ENCODE measurements around the gene ARF1. TPM values are rescaled to one million over a fixed set of nuclear protein-coding genes. Genes with fewer than 3 reads are reported as not detected.

ARF1 gene
- total RNA-seq, 2 donors from 2014 or later = 415 to 503 TPM

DNA sequence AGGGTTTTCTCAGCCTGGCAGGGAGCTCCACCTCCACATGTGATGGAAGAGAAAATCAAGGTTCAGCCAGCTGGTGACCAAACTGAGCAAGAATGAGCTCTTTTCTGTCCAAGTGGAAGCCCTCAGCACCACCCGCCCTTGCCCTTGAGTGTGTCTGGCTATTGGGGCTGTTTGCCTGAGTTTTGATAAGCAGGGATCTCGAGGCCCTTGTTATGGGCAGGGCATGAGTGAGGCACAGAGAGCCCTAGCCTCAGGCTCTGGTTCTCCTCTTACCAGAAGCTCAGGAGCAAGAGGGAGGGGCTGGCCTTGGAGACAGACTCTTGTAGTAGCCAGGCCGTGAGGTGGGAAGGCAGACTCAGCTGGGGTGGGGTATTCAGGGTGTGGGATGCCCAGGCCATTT is 37.5 kb upstream of the ARF1 start:
- Mint-ChIP-seq H3K9me3 (no peaks in the 10 kb centered on the region), H3K27ac (no peak overlapping the region), H3K27me3 (peaks cover 0 to 5% of the 10 kb centered on the region in 2 donors), H3K36me3 (no peaks in the 10 kb centered on the region), H3K4me3 (no peak overlapping the region), H3K4me1 (ENCODE audit: low read depth in 2 of 2) (no peaks in the 10 kb centered on the region)
- no peak for ATAC-seq
- DNase-seq (ENCODE audit: low spot score) = no peak

DNA sequence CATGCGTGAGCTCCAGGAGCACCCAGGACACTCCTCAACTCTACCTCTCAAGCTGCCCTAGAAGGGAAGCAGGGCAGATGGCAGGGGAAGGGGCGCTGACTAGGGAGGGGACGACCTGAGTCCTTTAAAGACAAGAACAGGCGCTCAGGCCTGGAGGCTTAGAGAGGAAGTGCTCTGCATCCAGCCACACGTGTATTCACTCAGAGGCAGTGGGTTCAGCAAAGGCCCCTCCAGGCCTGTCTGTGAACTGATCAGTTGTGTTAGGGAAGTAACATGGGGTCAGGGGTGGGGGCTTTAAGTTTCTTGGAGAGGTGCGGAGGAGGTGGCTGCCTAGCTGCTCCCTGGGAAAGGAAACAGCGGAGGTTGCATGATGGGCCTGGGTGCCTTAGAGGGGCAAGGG is 37.1 kb upstream of the ARF1 start:
- Mint-ChIP-seq H3K4me3 (no peak overlapping the region), H3K9me3 (no peaks in the 10 kb centered on the region), H3K27me3 (peaks cover 0 to 6% of the 10 kb centered on the region in 2 donors), H3K4me1 (ENCODE audit: low read depth in 2 of 2) (no peaks in the 10 kb centered on the region), H3K27ac (no peak overlapping the region), H3K36me3 (no peaks in the 10 kb centered on the region)
- no peak for DNase-seq (ENCODE audit: low spot score)
- no peak for ATAC-seq

DNA sequence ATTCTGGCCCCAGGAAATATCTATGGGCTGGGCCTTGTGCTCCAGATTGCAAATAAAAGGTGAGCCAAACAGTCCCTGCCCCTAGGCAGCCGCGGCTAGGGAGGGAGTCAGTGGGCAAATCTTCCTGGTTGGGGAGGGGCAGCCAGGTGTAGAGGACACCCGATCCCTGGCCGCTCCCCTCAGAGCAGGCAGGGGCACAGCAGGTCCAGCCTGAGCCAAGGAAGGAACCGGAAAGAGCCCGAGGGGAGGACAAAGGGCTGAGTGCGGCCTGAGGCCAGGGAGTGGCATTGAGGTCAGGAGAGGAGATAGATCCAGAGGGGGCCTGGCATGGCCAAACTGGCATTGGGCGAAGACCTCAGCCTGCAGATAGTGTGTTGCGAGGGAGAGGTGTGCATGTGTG is 36.6 kb upstream of the ARF1 start:
- Mint-ChIP-seq H3K4me1 (ENCODE audit: low read depth in 2 of 2) (no peaks in the 10 kb centered on the region), H3K27ac (no peak overlapping the region), H3K4me3 (no peak overlapping the region), H3K36me3 (no peaks in the 10 kb centered on the region), H3K9me3 (no peaks in the 10 kb centered on the region), H3K27me3 (peaks cover 0 to 7% of the 10 kb centered on the region in 2 donors)
- no peak for DNase-seq (ENCODE audit: low spot score)
- no peak for ATAC-seq

DNA sequence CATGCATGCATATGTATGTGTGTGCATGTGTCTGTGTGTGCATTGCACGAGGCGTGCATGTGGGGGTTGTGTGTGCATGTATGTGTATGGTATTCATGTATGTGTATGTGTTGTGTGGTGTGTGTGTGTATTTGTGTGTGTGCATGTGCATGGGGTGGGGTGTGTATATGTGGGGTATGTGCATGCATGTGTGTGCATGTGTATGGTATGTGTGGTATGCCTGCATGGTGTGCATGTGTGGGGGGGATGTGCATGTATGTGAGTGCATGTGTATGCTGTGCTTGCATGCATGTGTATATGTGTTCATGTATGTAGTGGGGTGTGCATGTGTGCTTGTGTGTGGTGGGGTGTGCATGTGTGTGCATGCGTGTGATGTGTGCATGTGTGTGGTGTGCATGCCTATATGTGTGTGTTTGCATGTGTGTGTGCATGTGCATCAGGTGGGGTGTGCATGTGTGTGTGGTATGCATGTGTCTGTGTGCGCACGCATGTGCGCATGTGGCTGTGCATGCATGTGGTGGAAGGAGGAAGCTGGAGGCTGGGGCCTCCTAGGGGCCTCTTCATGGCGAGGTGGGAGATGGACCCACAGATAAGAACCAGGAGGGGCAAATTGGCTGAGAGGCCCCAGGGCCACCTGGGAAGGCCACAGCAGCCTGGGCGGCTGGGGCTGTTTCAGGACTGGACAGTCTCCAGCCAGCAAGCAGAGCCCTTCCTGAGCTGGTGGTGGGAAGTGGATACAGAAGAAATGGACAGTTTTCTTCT is 35.9 kb upstream of the ARF1 start:
- Mint-ChIP-seq H3K9me3 (no peaks in the 10 kb centered on the region), H3K27me3 (peaks cover 0 to 8% of the 10 kb centered on the region in 2 donors), H3K36me3 (no peaks in the 10 kb centered on the region), H3K27ac (no peak overlapping the region), H3K4me3 (no peak overlapping the region), H3K4me1 (ENCODE audit: low read depth in 2 of 2) (no peaks in the 10 kb centered on the region)
- ATAC-seq (no peak), DNase-seq (ENCODE audit: low spot score) (no peak)

DNA sequence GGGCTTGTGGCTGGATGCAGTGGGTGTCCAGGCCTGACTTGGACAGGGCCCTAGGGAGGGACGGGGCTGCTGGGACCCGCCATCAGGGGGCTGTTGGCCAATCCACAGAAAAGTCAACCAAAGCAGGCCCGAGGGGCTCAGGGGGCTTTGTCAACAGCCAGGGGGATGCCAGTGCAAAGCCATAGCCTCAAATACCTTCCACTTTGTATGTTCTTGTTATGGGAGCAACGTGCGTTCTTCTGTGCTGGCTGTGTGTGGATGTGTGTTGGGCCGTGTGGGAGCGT is 35.4 kb upstream of the ARF1 start:
- ATAC-seq (no peak), DNase-seq (ENCODE audit: low spot score) (no peak)
- no peaks in the 10 kb centered on the region for H3K4me1 Mint-ChIP-seq (ENCODE audit: low read depth in 2 of 2)
- H3K36me3 Mint-ChIP-seq = no peaks in the 10 kb centered on the region
- peaks cover 0 to 9% of the 10 kb centered on the region in 2 donors for H3K27me3 Mint-ChIP-seq
- H3K4me3 Mint-ChIP-seq = no peak overlapping the region
- no peak overlapping the region for H3K27ac Mint-ChIP-seq
- no peaks in the 10 kb centered on the region for H3K9me3 Mint-ChIP-seq

DNA sequence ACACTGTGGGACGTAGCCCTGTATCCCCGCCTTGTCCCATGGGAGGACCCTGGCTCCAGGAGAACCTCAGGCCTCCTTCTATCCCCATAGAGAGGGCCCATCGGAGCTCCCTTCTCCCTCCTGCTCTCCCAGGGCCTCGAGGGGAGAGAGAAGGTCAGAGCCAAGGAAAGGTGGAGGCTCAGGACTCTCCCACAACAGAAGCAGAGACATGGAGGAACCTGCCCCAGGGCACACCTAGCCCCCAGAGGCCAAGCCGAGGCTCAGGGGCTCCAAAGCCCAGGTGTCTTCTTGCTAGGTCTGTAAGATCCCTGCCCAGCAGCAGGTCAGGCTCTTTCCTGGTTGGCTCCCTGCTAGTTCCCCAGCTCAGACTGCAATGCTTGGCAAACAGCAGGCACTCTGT is 34.4 kb upstream of the ARF1 start:
- ATAC-seq (no peak), DNase-seq (ENCODE audit: low spot score) (peak; percentile 58)
- Mint-ChIP-seq H3K27me3 (peaks cover 0 to 9% of the 10 kb centered on the region in 2 donors), H3K4me3 (no peak overlapping the region), H3K36me3 (no peaks in the 10 kb centered on the region), H3K4me1 (ENCODE audit: low read depth in 2 of 2) (no peaks in the 10 kb centered on the region), H3K27ac (no peak overlapping the region), H3K9me3 (no peaks in the 10 kb centered on the region)

DNA sequence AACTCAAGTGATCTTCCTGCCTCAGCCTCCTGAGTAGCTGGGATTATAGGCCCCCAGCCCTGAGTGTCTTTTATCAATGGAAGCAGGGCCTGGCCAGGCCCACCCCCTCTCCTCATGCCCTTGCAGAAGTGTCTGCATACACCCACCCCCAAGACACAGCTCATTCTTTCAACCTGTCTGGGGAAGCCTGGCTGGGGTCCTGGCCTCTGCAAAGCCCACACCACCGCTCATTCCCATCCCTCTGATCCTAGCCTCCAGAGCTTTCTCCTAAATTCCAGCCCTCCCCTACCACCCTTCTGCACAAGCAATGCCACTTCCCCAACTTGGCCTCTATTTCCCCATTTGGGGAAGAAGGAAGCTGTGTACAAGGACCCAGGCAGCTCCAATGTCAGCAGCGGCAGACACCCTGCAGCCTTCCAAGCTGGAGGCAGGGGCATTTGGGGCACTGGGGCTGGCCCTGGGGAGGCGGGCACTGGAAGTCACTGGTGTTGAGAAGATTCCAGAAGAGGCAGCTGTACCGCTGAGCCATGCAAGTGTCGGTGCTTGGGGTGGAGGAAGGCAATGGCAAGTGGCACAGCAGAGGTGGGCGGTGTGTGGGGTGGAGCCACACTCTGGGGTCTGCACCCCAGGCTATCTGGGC is 33.7 kb upstream of the ARF1 start:
- H3K27ac Mint-ChIP-seq = no peak overlapping the region
- H3K4me3 Mint-ChIP-seq = no peak overlapping the region
- H3K36me3 Mint-ChIP-seq = no peaks in the 10 kb centered on the region
- DNase-seq (ENCODE audit: low spot score) (no peak), ATAC-seq (no peak)
- peaks cover 6 to 12% of the 10 kb centered on the region in 2 donors for H3K27me3 Mint-ChIP-seq
- H3K4me1 Mint-ChIP-seq (ENCODE audit: low read depth in 2 of 2) = no peaks in the 10 kb centered on the region
- H3K9me3 Mint-ChIP-seq = no peaks in the 10 kb centered on the region

DNA sequence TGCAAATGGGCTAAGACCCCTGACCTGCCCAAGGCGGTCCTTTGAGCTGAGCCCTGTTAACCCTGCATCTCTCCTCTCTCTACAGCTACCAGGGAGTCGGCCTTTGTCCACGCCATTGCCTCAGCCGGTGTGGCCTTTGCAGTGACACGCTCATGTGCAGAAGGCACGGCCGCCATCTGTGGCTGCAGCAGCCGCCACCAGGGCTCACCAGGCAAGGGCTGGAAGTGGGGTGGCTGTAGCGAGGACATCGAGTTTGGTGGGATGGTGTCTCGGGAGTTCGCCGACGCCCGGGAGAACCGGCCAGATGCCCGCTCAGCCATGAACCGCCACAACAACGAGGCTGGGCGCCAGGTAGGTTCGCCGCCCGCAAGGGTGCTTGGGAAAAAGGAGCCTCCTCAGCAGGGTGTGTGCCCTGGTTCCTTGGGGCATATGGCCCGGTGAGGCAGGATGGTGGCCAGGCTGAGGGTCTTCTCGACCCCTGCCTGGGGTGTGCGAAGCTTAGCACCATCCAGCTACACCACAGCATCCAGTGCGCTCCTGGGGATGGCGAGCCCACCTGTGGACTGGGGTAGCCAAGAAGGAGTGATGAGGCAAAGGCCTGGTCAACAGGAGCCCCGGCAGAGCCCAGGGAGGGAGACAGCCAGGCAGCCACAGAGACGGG is 31.8 kb upstream of the ARF1 start:
- H3K9me3 Mint-ChIP-seq = no peaks in the 10 kb centered on the region
- no peak overlapping the region for H3K27ac Mint-ChIP-seq
- H3K4me3 Mint-ChIP-seq = no peak overlapping the region
- no peaks in the 10 kb centered on the region for H3K36me3 Mint-ChIP-seq
- H3K27me3 Mint-ChIP-seq = peaks cover 14 to 16% of the 10 kb centered on the region in 2 donors
- DNase-seq (ENCODE audit: low spot score) (peak; percentile 59), ATAC-seq (peak in 1 of 2 donors; percentile 20)
- no peaks in the 10 kb centered on the region for H3K4me1 Mint-ChIP-seq (ENCODE audit: low read depth in 2 of 2)

DNA sequence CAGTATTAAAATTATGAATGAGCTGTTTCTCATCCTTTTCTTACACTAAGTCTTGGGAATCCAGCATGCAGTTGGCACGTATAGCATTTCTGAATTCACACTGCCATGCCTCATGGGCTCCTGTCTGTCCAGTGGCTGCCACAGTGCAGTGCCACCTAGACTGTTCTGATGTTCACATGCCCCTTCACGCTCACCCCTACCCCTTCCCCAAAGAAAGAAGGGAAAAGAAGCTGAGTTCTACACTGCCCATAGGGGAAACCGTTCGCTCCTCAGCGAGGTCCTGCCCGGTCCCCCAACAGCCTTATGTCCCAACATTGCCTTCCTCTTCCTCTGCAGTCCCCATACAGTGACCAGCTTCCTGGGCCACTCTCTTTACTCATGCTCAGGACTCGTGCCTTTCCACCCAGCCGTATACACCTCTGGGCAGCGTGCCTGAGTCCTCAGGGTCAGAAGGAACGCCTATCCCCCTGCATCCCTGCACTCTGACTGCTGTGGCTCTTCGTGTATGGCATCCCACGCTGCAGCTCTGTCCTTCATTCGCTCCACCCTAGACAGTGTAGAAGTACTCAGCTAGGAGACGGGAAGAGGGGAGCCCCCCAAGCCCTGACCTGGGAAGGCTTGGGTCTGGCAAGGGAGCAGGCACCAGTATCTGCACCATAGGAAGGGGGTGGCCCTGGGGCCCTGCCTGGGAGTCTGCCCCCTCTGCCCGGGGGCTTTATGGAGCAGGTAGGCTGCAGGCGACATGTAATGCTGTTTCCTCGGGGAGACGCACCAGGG is 24.1 kb upstream of the ARF1 start:
- Mint-ChIP-seq H3K9me3 (no peaks in the 10 kb centered on the region), H3K36me3 (no peaks in the 10 kb centered on the region), H3K27ac (no peak overlapping the region), H3K4me3 (no peak overlapping the region), H3K27me3 (peaks cover 33 to 38% of the 10 kb centered on the region in 2 donors), H3K4me1 (ENCODE audit: low read depth in 2 of 2) (peaks cover 5 to 8% of the 10 kb centered on the region in 2 donors)
- ATAC-seq (no peak), DNase-seq (ENCODE audit: low spot score) (peak; percentile 29)

DNA sequence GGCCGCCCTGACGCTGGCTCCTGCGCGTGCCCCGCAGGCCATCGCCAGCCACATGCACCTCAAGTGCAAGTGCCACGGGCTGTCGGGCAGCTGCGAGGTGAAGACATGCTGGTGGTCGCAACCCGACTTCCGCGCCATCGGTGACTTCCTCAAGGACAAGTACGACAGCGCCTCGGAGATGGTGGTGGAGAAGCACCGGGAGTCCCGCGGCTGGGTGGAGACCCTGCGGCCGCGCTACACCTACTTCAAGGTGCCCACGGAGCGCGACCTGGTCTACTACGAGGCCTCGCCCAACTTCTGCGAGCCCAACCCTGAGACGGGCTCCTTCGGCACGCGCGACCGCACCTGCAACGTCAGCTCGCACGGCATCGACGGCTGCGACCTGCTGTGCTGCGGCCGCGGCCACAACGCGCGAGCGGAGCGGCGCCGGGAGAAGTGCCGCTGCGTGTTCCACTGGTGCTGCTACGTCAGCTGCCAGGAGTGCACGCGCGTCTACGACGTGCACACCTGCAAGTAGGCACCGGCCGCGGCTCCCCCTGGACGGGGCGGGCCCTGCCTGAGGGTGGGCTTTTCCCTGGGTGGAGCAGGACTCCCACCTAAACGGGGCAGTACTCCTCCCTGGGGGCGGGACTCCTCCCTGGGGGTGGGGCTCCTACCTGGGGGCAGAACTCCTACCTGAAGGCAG is 23.4 kb upstream of the ARF1 start:
- H3K36me3 Mint-ChIP-seq = no peaks in the 10 kb centered on the region
- H3K27ac Mint-ChIP-seq = no peak overlapping the region
- DNase-seq (ENCODE audit: low spot score) (peak; percentile 65), ATAC-seq (peak in 1 of 2 donors; percentile 43)
- H3K4me1 Mint-ChIP-seq (ENCODE audit: low read depth in 2 of 2) = peaks cover 5 to 8% of the 10 kb centered on the region in 2 donors
- H3K27me3 Mint-ChIP-seq = peaks cover 30 to 34% of the 10 kb centered on the region in 2 donors
- H3K4me3 Mint-ChIP-seq = no peak overlapping the region
- H3K9me3 Mint-ChIP-seq = no peaks in the 10 kb centered on the region

DNA sequence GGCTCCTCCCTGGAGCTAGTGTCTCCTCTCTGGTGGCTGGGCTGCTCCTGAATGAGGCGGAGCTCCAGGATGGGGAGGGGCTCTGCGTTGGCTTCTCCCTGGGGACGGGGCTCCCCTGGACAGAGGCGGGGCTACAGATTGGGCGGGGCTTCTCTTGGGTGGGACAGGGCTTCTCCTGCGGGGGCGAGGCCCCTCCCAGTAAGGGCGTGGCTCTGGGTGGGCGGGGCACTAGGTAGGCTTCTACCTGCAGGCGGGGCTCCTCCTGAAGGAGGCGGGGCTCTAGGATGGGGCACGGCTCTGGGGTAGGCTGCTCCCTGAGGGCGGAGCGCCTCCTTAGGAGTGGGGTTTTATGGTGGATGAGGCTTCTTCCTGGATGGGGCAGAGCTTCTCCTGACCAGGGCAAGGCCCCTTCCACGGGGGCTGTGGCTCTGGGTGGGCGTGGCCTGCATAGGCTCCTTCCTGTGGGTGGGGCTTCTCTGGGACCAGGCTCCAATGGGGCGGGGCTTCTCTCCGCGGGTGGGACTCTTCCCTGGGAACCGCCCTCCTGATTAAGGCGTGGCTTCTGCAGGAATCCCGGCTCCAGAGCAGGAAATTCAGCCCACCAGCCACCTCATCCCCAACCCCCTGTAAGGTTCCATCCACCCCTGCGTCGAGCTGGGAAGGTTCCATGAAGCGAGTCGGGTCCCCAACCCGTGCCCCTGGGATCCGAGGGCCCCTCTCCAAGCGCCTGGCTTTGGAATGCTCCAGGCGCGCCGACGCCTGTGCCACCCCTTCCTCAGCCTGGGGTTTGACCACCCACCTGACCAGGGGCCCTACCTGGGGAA is 22.7 kb upstream of the ARF1 start:
- DNase-seq (ENCODE audit: low spot score) = peak; percentile 75
- Mint-ChIP-seq H3K27ac (no peak overlapping the region), H3K27me3 (peaks cover 30 to 34% of the 10 kb centered on the region in 2 donors), H3K4me1 (ENCODE audit: low read depth in 2 of 2) (peaks cover 5 to 8% of the 10 kb centered on the region in 2 donors), H3K36me3 (no peaks in the 10 kb centered on the region), H3K9me3 (no peaks in the 10 kb centered on the region), H3K4me3 (peak overlapping the region; percentile 35)
- peak; percentile 75 to 90 for ATAC-seq

DNA sequence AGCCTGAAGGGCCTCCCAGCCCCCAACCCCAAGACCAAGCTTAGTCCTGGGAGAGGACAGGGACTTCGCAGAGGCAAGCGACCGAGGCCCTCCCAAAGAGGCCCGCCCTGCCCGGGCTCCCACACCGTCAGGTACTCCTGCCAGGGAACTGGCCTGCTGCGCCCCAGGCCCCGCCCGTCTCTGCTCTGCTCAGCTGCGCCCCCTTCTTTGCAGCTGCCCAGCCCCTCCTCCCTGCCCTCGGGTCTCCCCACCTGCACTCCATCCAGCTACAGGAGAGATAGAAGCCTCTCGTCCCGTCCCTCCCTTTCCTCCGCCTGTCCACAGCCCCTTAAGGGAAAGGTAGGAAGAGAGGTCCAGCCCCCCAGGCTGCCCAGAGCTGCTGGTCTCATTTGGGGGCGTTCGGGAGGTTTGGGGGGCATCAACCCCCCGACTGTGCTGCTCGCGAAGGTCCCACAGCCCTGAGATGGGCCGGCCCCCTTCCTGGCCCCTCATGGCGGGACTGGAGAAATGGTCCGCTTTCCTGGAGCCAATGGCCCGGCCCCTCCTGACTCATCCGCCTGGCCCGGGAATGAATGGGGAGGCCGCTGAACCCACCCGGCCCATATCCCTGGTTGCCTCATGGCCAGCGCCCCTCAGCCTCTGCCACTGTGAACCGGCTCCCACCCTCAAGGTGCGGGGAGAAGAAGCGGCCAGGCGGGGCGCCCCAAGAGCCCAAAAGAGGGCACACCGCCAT is 21.9 kb upstream of the ARF1 start:
- H3K4me3 Mint-ChIP-seq = peak overlapping the region; percentile 33
- no peaks in the 10 kb centered on the region for H3K9me3 Mint-ChIP-seq
- no peak overlapping the region for H3K27ac Mint-ChIP-seq
- DNase-seq (ENCODE audit: low spot score) = no peak
- ATAC-seq = no peak
- H3K27me3 Mint-ChIP-seq = peaks cover 27 to 29% of the 10 kb centered on the region in 2 donors
- H3K4me1 Mint-ChIP-seq (ENCODE audit: low read depth in 2 of 2) = peaks cover 5 to 8% of the 10 kb centered on the region in 2 donors
- no peaks in the 10 kb centered on the region for H3K36me3 Mint-ChIP-seq
